Right atrium auricular region (tissue), 2 donors: ENCODE data around the gene MDH1B. TPM values are rescaled to one million over a fixed set of nuclear protein-coding genes. Genes with fewer than 3 reads are reported as not detected.

Experiments used
- DNase-seq: peaks from one replicate; pipeline ENCODE4 v3.0.0-alpha.2; 2019; ENCODE audit warnings: low spot score
- H3K27ac ChIP-seq, 2 donors: fragments of 200-600 bp; sonication (generic); 1 replicate in 1 of 2; 2 replicates in 1 of 2; pipeline ENCODE4 v1.5.1; 2016 to 2019
- H3K27me3 ChIP-seq, 2 donors: fragments of 200-600 bp; sonication (generic); one replicate each; pipeline versions ENCODE4 v1.5.1 to v1.6.0; 2017 to 2019
- H3K36me3 ChIP-seq: fragments of 200-600 bp; sonication (generic); one replicate; pipeline ENCODE4 v1.5.1; 2016
- H3K4me1 ChIP-seq, 2 donors: fragments of 200-600 bp; sonication (generic); one replicate each; pipeline versions ENCODE4 v1.5.1 to v1.6.0; 2017 to 2019
- H3K4me3 ChIP-seq, 2 donors: fragments of 200-600 bp; sonication (generic); 1 replicate in 1 of 2; 2 replicates in 1 of 2; pipeline ENCODE4 v1.5.1; 2017 to 2019; ENCODE audit warnings: mild to moderate bottlenecking in 1 of 2, moderate library complexity in 1 of 2
- H3K9me3 ChIP-seq, 2 donors: fragments of 200-600 bp; sonication (generic); one replicate each; pipeline ENCODE4 v1.5.1; 2019
- total RNA-seq, 2 donors: library from RNA; depleted of rRNA; stranded (reverse); fragments of >200 nt; gene quantifications; one replicate each; pipeline ENCODE4 v1.1.0, GENCODE V29; 2016
- TF ChIP-seq, protein P1 (sequence below), 2 donors: fragments of 200-600 bp; sonication (generic); IDR thresholded peaks; one replicate each; pipeline ENCODE4 v1.5.1; 2019; ENCODE audit warnings: antibody characterized with exemption in 2 of 2

The MDH1B gene
- total RNA-seq, 2 donors from 2014 or later, result 0.33 to 1.1 TPM

DNA sequence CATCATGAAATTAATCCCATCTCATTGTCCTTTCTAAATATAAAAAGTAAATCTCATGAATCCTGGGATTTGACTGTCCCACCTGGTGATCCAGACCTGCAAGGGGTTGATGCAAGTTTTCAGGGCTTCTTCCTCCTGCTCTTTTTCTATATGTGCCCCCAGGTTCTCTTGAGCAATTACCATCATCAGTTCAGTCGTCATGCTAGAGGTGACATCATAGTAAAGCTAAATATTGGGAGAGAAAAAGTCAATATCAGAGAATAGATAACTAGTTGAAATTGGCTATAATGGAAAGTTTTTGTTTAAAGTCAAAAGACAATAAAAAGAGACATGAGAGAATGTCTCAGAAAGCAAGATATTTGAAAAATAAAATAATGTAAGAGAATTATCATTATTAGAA, 8.3 kb downstream of the MDH1B start:
- DNase-seq, result no peak
- no peaks in the 10 kb centered on the region for H3K27me3 ChIP-seq
- TF ChIP-seq, protein P1, sequence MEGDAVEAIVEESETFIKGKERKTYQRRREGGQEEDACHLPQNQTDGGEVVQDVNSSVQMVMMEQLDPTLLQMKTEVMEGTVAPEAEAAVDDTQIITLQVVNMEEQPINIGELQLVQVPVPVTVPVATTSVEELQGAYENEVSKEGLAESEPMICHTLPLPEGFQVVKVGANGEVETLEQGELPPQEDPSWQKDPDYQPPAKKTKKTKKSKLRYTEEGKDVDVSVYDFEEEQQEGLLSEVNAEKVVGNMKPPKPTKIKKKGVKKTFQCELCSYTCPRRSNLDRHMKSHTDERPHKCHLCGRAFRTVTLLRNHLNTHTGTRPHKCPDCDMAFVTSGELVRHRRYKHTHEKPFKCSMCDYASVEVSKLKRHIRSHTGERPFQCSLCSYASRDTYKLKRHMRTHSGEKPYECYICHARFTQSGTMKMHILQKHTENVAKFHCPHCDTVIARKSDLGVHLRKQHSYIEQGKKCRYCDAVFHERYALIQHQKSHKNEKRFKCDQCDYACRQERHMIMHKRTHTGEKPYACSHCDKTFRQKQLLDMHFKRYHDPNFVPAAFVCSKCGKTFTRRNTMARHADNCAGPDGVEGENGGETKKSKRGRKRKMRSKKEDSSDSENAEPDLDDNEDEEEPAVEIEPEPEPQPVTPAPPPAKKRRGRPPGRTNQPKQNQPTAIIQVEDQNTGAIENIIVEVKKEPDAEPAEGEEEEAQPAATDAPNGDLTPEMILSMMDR (IDR thresholded peaks at IDR 0.05), result no peak
- H3K27ac ChIP-seq, result no peak overlapping the region
- H3K4me3 ChIP-seq, result no peak overlapping the region
- H3K9me3 ChIP-seq, result no peaks in the 10 kb centered on the region
- H3K36me3 ChIP-seq, result no peaks in the 10 kb centered on the region
- H3K4me1 ChIP-seq, result no peaks in the 10 kb centered on the region

DNA sequence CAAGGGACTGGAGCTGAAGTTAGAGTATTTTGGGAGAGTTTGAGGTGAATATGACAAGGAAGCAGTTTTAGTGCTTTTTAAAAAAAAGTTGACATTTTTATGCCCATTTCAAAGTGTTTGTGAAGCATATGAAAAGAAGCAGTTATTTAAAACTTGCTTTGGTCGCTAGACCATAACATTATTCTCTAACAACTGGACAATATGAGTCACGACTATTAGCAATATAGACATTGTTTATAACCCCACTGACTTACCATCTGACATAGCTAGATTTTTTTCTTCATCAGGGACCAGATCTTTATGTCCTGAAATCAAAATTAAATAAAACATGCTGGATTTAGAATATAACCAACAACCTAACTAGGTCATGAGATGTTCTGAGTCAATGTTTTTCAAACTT, 24.3 kb downstream of the MDH1B start:
- Histone ChIP-seq H3K36me3 (no peaks in the 10 kb centered on the region), H3K4me3 (no peak overlapping the region), H3K4me1 (no peaks in the 10 kb centered on the region), H3K27ac (no peak overlapping the region), H3K27me3 (no peaks in the 10 kb centered on the region), H3K9me3 (no peaks in the 10 kb centered on the region)
- TF ChIP-seq, protein P1 (IDR thresholded peaks at IDR 0.05), result no peak
- no peak for DNase-seq

DNA sequence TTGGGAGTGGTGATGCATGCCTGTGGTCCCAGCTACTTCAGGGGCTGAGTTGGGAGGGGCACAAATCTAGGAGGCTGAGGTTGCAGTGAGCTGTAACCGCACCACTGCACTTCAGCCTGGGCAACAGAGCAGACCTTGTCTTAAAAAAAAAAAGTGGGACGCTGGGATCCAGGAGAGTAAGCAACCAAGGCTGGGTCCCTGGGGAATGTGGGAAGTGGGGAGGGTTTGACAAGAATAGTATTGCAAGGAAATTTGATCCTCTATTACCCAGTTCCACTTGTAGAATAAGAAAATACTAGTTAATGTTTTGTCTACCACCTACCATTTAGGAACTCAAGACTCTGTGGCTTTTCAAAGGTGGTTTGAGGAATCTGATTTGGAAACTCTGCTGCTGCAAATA, 25.9 kb downstream of the MDH1B start:
- TF ChIP-seq, protein P1 (IDR thresholded peaks at IDR 0.05), result no peak
- no peak overlapping the region for H3K4me3 ChIP-seq
- H3K9me3 ChIP-seq, result no peaks in the 10 kb centered on the region
- no peaks in the 10 kb centered on the region for H3K36me3 ChIP-seq
- DNase-seq, result no peak
- H3K4me1 ChIP-seq, result no peaks in the 10 kb centered on the region
- H3K27ac ChIP-seq, result no peak overlapping the region
- no peaks in the 10 kb centered on the region for H3K27me3 ChIP-seq

DNA sequence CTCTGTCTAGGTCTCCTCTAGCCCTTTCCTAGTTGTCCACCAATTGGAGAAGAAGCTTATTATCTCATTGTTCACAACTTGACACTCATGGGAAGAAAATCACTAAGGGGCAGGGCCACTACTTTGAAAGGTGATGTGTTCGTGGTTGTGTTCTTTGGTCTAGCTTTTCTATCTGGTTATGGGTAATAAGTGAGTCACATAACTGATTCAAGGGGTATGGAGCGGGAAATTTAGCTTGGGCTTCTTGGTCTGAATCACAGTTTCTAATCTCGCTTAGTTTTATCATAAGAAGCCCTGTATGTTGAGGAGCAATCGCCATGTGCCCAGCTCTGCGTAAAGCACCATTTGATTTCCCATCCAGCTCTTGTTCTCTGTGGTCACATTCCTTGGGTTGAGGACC, 28.2 kb downstream of the MDH1B start:
- H3K9me3 ChIP-seq, result no peaks in the 10 kb centered on the region
- no peak for DNase-seq
- TF ChIP-seq, protein P1 (IDR thresholded peaks at IDR 0.05), result no peak

DNA sequence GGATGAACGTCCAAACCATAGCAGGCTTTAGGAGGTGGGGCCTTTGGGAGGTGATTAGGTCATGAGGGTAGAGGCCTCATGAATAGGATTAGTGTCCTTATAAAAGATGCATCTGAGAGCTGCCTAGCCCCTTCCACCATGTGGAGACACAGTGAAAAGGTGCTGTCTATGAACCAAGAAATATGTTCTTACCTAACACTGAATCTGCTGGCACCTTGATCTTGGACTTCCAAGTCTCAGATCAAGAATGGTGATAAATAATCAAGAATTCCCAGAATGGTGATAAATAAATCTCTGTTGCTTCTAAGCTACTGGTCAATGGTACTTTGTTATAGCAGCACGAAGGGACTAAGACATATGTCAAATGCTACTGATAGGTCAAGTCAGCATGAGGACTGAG, 31.8 kb downstream of the MDH1B start:
- H3K4me3 ChIP-seq, result no peak overlapping the region
- no peaks in the 10 kb centered on the region for H3K9me3 ChIP-seq
- H3K4me1 ChIP-seq, result peaks cover 0 to 9% of the 10 kb centered on the region in 2 donors
- TF ChIP-seq, protein P1 (IDR thresholded peaks at IDR 0.05), result no peak
- H3K27ac ChIP-seq, result no peak overlapping the region
- H3K36me3 ChIP-seq, result no peaks in the 10 kb centered on the region
- H3K27me3 ChIP-seq, result no peaks in the 10 kb centered on the region
- no peak for DNase-seq

More for the DNA sequence above, 28.2 kb downstream of the MDH1B start:
- Histone ChIP-seq H3K36me3 (no peaks in the 10 kb centered on the region), H3K4me1 (no peaks in the 10 kb centered on the region), H3K27ac (no peak overlapping the region), H3K4me3 (no peak overlapping the region), H3K27me3 (no peaks in the 10 kb centered on the region)
